CD4-positive, alpha-beta T cell (primary cell): ENCODE results near the gene NKAIN2. TPM values are rescaled to one million over a fixed set of nuclear protein-coding genes. Genes with fewer than 3 reads are reported as not detected.

Experiments
- ATAC-seq: fragments of 200-7000 bp; cut with Tn5 transposase; one replicate; pipeline ENCODE4 v1.10.0; 2022; ENCODE audit warnings: mild to moderate bottlenecking; ENCODE audit not compliant: poor library complexity
- CTCF ChIA-PET: fragments of 350-600 bp; sonication (Branson Sonifier 250); formaldehyde crosslinking; loops from one replicate; lab custom pipeline; 2021; ENCODE audit warnings: antibody characterized with exemption, inconsistent platforms; lab: Charles Lee
- POLR2A ChIA-PET: fragments of 350-600 bp; sonication (Branson Sonifier 250); formaldehyde crosslinking; loops from one replicate; lab custom pipeline; 2021; ENCODE audit warnings: antibody characterized with exemption, inconsistent platforms; lab: Charles Lee
- DNase-seq, 14 experiments: peaks; one replicate each; pipeline ENCODE4 v3.0.0-alpha.2; 2013 to 2020; ENCODE audit warnings: mixed read lengths in 2 of 14
- H3K27ac ChIP-seq, 2 donors: one replicate each; pipeline versions ENCODE4 v1.5.1 to v1.7.0; 2013; ENCODE audit warnings: low read length in 2 of 2, low read depth in 1 of 2, mild to moderate bottlenecking in 1 of 2
- H3K27me3 ChIP-seq, 2 experiments: 1 replicate in 1 of 2; 2 replicates in 1 of 2; pipeline versions ENCODE4 v1.6.1 to v1.7.0; 2013; ENCODE audit warnings: low read length in 2 of 2, control low read depth in 1 of 2, mild to moderate bottlenecking in 1 of 2, moderate library complexity in 1 of 2; ENCODE audit not compliant: insufficient read depth in 2 of 2, control insufficient read depth in 1 of 2
- H3K36me3 ChIP-seq: one replicate; pipeline ENCODE4 v1.6.1; 2013; ENCODE audit warnings: low read length, control low read depth; ENCODE audit not compliant: insufficient read depth
- H3K4me1 ChIP-seq: one replicate; pipeline ENCODE4 v1.6.1; 2013; ENCODE audit warnings: low read length, control low read depth; ENCODE audit not compliant: insufficient read depth
- H3K4me3 ChIP-seq: one replicate; pipeline ENCODE4 v1.5.1; 2013; ENCODE audit warnings: mild to moderate bottlenecking, low read length, moderate library complexity
- H3K9me3 ChIP-seq, 2 experiments: 1 replicate in 1 of 2; 2 replicates in 1 of 2; pipeline versions ENCODE4 v1.6.1 to v1.7.0; 2013; ENCODE audit warnings: low read length in 2 of 2, mild to moderate bottlenecking in 2 of 2, control low read depth in 1 of 2, moderate library complexity in 1 of 2; ENCODE audit not compliant: control insufficient read depth in 1 of 2, insufficient read depth in 1 of 2
- H3K27ac Mint-ChIP-seq: one replicate; pipeline ENCODE4 v1.8.0; 2020; ENCODE audit warnings: mixed read lengths
- H3K27me3 Mint-ChIP-seq: one replicate; pipeline ENCODE4 v1.8.0; 2021; ENCODE audit warnings: mixed read lengths
- H3K36me3 Mint-ChIP-seq: one replicate; pipeline ENCODE4 v1.8.0; 2021; ENCODE audit warnings: low read depth, mixed read lengths
- H3K4me1 Mint-ChIP-seq: one replicate; pipeline ENCODE4 v1.8.0; 2021; ENCODE audit warnings: low read depth, mixed read lengths
- H3K4me3 Mint-ChIP-seq: one replicate; pipeline ENCODE4 v1.8.0; 2020; ENCODE audit warnings: mild to moderate bottlenecking, mixed read lengths
- H3K9me3 Mint-ChIP-seq: one replicate; pipeline ENCODE4 v1.8.0; 2020; ENCODE audit warnings: mixed read lengths
- CTCF ChIP-seq: fragments of 200-600 bp; IDR thresholded peaks from one replicate; pipeline ENCODE4 v1.8.0; 2022; ENCODE audit warnings: antibody characterized with exemption, mild to moderate bottlenecking
- intact Hi-C, 2 experiments: fragments of 100-400 bp; cut with DNase I in 1 of 2; cut with micrococcal nuclease in 1 of 2; formaldehyde crosslinking; loops; one replicate each; pipeline versions ENCODE4 v1.15.1 to v1.9.0; 2023 to 2025; cut with DNase I, micrococcal nuclease
- total RNA-seq, 174 experiments: library from RNA in 2 of 174; stranded (reverse) in 2 of 174; gene quantifications; one replicate each; pipeline ENCODE4 v1.2.3 and lab custom pipeline; 2021 to 2026

The NKAIN2 gene
- total RNA-seq, 2 experiments from 2014 or later: not detected

DNA sequence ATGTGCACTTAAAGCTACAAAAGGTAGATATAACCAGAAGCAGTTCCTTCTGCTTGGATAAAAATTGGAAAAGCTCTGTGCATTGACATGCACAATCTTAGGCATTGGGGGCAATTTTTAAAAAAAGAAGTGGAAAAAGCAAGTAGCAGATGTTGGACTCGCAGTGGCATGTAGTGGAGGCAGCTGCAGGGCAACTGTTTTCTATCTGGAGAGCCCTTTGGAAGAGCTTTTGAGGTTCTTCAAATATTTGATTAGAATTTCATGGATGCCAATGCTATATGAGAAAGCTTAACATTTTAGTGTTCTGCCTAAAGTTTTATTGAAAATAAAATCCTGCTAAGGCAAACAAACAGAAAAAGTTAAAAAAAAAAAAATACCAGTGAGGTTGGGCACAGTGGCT lies 770.3 kb downstream of the NKAIN2 start:
- H3K36me3 Mint-ChIP-seq: no peaks in the 10 kb centered on the region
- intact Hi-C loops: no loop called here
- H3K9me3 Mint-ChIP-seq: peaks cover 5% of the 10 kb centered on the region
- Histone ChIP-seq H3K4me3 (no peak overlapping the region), H3K27ac (no peak overlapping the region), H3K27me3 (no peaks in the 10 kb centered on the region), H3K9me3 (peaks cover 0 to 15% of the 10 kb centered on the region in 2 experiments), H3K4me1 (no peaks in the 10 kb centered on the region), H3K36me3 (no peaks in the 10 kb centered on the region)
- H3K4me3 Mint-ChIP-seq: no peak overlapping the region
- no peaks in the 10 kb centered on the region for H3K4me1 Mint-ChIP-seq
- POLR2A ChIA-PET: no interaction called here
- CTCF ChIA-PET: no interaction called here
- no peak for TF ChIP-seq CTCF
- no peak for DNase-seq
- no peak for ATAC-seq
- no peaks in the 10 kb centered on the region for H3K27me3 Mint-ChIP-seq
- no peak overlapping the region for H3K27ac Mint-ChIP-seq

DNA sequence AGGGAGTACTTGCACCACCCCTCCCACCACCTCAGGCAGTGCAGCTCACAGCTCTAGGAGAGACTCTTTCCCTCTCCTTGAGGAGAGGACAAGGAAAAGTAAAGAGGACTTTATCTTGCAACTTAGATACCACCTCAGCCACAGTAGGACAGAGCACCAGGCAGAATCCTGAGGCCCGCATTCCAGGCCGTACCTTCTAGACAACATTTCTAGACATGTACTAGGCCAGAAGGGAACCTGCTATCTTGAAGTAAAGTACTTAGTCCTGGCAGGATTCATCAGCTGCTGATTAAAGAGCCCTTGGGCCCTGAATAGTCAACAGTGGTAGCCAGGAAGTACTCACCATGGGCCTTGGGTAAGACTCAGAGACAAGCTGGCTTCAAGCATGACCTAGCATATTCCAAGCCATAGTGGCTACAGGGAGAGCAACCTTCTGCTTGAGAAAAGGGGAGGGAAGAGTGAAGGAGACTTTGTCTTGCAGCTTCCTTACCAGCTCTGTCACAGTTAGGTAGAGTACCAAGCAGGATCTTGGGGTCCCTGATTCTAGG lies 774.1 kb downstream of the NKAIN2 start:
- Histone ChIP-seq H3K4me3 (no peak overlapping the region), H3K27ac (no peak overlapping the region), H3K27me3 (no peaks in the 10 kb centered on the region), H3K9me3 (peaks cover 5 to 11% of the 10 kb centered on the region in 2 experiments), H3K36me3 (no peaks in the 10 kb centered on the region), H3K4me1 (no peaks in the 10 kb centered on the region)
- H3K27ac Mint-ChIP-seq: no peak overlapping the region
- ATAC-seq (no peak), DNase-seq (no peak)
- POLR2A ChIA-PET: no interaction called here
- intact Hi-C loops: no loop called here
- peaks cover 3% of the 10 kb centered on the region for H3K9me3 Mint-ChIP-seq
- CTCF ChIA-PET: no interaction called here
- no peak overlapping the region for H3K4me3 Mint-ChIP-seq
- H3K36me3 Mint-ChIP-seq: no peaks in the 10 kb centered on the region
- no peaks in the 10 kb centered on the region for H3K27me3 Mint-ChIP-seq
- no peaks in the 10 kb centered on the region for H3K4me1 Mint-ChIP-seq
- no peak for TF ChIP-seq CTCF

DNA sequence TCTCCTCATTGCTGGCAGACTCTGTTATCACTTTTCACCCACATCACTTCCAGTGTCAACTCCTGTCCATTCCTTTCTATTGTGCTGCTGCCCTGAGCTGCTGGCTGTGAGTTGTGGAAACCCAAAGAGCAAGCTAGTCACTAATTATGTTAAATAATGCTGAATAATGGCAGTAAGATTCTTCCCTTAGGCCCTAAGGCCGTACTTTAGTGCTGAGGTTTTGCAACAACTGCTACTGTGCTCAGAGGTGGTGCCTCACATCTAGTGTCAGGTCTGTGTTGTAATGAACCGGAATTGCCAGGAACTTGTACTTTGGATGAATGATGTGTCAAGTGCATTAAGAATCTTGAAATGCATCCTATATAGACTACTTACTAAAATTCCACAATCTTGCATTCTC lies 786.3 kb downstream of the NKAIN2 start:
- POLR2A ChIA-PET: no interaction called here
- intact Hi-C loops: no loop called here
- no peak for ATAC-seq
- no peak for TF ChIP-seq CTCF
- Mint-ChIP-seq H3K36me3 (no peaks in the 10 kb centered on the region), H3K4me1 (no peaks in the 10 kb centered on the region), H3K27ac (no peak overlapping the region), H3K4me3 (no peak overlapping the region), H3K27me3 (no peaks in the 10 kb centered on the region), H3K9me3 (peaks cover 3% of the 10 kb centered on the region)
- H3K27ac ChIP-seq: no peak overlapping the region
- no peaks in the 10 kb centered on the region for H3K27me3 ChIP-seq
- no peak overlapping the region for H3K4me3 ChIP-seq
- no peaks in the 10 kb centered on the region for H3K36me3 ChIP-seq
- no peak for DNase-seq
- H3K9me3 ChIP-seq: peaks cover 0 to 4% of the 10 kb centered on the region in 2 experiments
- H3K4me1 ChIP-seq: no peaks in the 10 kb centered on the region
- CTCF ChIA-PET: no interaction called here
